Subcutaneous adipose tissue (tissue), 4 donors: Measurements from ENCODE around the gene AHCTF1. TPM values are rescaled to one million over a fixed set of nuclear protein-coding genes. Genes with fewer than 3 reads are reported as not detected.

Source experiments
- total RNA-seq, 4 donors: library from RNA; depleted of rRNA; stranded (reverse); fragments of >200 nt; gene quantifications; one replicate each; pipeline ENCODE4 v1.1.0, GENCODE V29; 2016
- TF ChIP-seq, protein P1 (sequence below): fragments of 450-650 bp; IDR thresholded peaks from one replicate; pipeline ENCODE4 v1.5.1; 2016; ENCODE audit warnings: low read depth, mild to moderate bottlenecking, control low read depth, antibody characterized with exemption, moderate library complexity

AHCTF1 gene
- total RNA-seq, 4 donors from 2014 or later: 53.9 to 97.5 (median 64.6) TPM

DNA sequence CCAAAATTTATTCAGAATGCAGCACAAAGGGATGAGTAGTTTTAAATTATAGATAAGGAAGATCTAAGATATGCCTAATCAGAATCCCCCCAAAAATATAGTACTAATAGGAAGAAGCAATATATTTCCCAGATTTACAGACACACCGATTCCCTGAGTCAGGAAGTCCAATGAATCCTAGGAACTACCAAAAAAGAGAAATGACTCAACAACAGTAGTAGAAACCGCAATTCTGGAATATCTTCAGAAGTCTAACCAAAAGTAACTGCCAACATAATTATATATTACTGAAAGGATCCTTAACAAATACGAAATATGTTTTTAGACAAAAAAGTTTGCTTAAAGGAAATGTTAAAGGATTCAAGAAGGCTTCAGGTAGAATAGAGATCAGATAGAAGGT, 10.3 kb downstream of the AHCTF1 start:
- TF ChIP-seq, protein P1, sequence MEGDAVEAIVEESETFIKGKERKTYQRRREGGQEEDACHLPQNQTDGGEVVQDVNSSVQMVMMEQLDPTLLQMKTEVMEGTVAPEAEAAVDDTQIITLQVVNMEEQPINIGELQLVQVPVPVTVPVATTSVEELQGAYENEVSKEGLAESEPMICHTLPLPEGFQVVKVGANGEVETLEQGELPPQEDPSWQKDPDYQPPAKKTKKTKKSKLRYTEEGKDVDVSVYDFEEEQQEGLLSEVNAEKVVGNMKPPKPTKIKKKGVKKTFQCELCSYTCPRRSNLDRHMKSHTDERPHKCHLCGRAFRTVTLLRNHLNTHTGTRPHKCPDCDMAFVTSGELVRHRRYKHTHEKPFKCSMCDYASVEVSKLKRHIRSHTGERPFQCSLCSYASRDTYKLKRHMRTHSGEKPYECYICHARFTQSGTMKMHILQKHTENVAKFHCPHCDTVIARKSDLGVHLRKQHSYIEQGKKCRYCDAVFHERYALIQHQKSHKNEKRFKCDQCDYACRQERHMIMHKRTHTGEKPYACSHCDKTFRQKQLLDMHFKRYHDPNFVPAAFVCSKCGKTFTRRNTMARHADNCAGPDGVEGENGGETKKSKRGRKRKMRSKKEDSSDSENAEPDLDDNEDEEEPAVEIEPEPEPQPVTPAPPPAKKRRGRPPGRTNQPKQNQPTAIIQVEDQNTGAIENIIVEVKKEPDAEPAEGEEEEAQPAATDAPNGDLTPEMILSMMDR: no peak

DNA sequence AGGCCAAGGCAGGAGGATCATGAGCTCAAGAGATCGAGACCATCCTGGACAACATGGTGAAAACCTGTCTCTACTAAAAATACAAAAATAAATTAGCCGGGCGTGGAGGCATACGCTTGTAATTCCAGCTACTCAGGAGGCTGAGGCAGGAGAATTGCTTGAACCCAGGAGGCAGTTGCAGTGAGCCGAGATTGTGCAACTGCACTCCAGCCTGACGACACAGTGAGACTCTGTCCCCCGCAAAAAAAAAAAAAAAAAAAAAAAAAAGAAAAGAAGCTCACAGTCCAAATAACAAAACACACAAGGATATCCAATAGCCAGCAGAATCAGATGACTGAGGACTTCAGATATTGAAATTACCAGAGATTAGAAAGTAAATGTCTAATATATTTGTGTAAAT, 11.8 kb downstream of the AHCTF1 start:
- TF ChIP-seq, protein P1: no peak

DNA sequence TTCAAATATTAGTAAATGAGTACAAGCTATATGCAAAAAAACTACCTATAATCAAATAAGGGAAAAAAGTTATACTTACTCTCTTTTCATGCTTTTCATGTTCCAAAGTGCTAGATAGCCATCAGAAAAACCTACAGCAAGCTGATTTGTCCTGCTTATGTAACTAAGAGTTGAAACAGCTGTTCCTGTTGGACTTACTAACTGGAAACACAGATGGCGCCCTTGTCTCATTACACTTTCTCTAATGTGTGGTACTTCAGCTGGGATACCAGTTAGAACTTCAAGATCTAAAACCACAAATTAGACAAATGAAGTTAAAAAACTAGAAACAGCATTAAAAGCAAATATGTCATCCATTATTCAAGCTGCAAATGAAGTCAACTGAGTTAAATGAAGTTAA, 24.3 kb downstream of the AHCTF1 start:
- TF ChIP-seq, protein P1: no peak

DNA sequence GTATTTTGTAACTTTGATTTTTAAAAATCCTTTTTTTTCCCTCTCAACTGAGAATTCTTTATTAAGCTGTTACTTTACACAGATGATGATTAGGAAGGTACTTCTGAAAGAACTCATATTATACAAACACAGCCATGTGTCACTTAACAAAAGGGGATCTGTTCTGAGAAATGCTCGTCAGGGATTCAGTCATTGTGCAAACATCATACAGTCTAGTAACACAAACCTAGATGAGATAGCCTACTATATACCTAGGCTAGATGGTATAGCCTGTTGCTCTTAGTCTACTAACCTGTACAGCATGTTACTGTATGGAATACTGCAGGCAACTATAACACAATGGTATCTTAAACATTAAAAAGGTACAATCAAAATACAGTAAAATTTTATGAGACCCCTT, 24.9 kb downstream of the AHCTF1 start:
- TF ChIP-seq, protein P1: no peak

DNA sequence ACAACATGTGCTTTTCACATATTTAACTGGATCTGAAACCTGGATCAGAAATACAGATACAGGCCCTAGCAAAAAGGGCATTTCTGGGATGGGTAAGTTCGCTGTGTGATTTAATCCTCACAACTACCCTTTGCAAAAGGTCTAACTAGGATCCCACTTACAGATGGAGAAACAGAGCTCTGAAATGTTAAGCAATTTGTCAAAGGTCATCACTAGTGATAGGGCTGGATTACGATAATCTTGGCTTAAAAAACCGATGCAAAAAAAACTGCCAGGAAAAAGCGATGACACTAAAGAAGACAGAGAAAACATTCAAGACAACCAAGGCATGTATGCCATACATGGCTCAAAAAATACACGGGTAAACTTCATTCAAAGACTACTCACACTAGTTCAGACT, 29.9 kb downstream of the AHCTF1 start:
- TF ChIP-seq, protein P1: no peak

DNA sequence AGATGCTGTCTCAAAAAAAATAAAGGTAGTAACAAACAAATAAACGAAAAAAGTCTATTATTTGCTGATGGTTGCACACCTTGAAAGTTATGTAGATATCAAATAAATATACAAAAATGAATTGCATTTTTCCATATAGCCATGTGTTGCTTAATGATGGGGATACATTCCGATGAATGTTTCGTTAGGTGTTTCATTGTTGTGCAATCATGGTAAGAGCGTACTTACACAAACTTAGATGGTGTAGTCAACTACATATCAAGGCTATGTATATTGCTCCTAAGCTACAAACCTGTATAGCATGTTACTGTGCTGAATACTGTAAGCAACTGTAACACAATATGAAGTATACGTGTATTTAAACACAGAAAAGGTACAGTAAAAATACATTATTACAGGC, 34.4 kb downstream of the AHCTF1 start:
- TF ChIP-seq, protein P1: no peak

DNA sequence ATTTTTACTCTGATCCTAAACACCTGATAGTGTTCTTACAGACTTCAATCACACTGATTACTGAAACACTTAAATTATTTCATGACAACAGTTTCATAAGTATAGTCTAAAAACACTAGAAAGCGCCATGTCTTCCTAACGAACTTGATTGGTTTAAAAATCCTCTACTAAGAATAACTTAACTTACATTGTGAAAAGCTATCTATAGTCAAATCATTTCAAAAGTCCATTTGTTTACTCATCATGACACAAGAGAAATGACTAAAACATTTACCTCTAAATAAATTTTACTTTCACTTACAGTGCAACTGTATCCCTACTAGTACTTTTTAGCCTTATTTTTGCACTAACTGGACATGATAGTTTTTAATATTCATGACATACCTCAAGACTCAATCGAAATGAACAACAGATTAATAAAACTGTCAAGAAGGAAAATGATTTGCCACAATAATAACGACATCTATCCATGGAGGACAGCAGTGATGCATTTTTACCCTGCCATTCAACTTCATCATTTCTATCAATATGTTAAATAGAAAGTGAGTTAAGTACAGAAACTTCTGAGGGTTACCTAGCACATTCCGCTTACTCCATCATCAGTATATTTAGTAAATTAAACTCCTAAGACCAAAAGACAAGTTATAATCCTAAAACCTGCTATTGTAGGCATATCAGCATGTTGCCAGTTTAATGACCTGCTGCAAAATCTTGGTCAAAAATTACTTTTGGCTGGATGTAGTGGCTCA, 38.4 kb downstream of the AHCTF1 start:
- TF ChIP-seq, protein P1: no peak
